CD4-positive, alpha-beta memory T cell (primary cell): ENCODE measurements around the gene PRXL2A. TPM values are rescaled to one million over a fixed set of nuclear protein-coding genes. Genes with fewer than 3 reads are reported as not detected.

Experiments
- CTCF ChIA-PET: fragments of 350-600 bp; sonication (Branson Sonifier 250); formaldehyde crosslinking; loops from one replicate; lab custom pipeline; 2021; ENCODE audit warnings: inconsistent platforms; ENCODE audit not compliant: partially characterized antibody; lab: Charles Lee
- POLR2A ChIA-PET: fragments of 350-600 bp; sonication (Branson Sonifier 250); formaldehyde crosslinking; loops from one replicate; lab custom pipeline; 2021; ENCODE audit not compliant: partially characterized antibody; lab: Charles Lee
- DNase-seq, 5 donors: peaks; one replicate each; pipeline versions ENCODE4 v3.0.0 to v3.0.0-alpha.2; 2020 to 2022; ENCODE audit warnings: mixed read lengths in 1 of 5
- H3K27ac ChIP-seq: one replicate; pipeline ENCODE4 v1.7.0; 2013; ENCODE audit warnings: low read depth, low read length
- H3K27me3 ChIP-seq: 2 replicates; pipeline ENCODE4 v1.7.0; 2013; ENCODE audit warnings: mild to moderate bottlenecking, low read length, moderate library complexity; ENCODE audit not compliant: insufficient read depth
- H3K36me3 ChIP-seq: 2 replicates; pipeline ENCODE4 v1.7.0; 2013; ENCODE audit warnings: mild to moderate bottlenecking, low read length, moderate library complexity; ENCODE audit not compliant: insufficient read depth
- H3K4me1 ChIP-seq: 2 replicates; pipeline ENCODE4 v1.7.0; 2013; ENCODE audit warnings: mild to moderate bottlenecking, low read length, moderate library complexity; ENCODE audit not compliant: insufficient read depth
- H3K4me3 ChIP-seq, 2 donors: one replicate each; pipeline ENCODE4 v1.7.0; 2013; ENCODE audit warnings: low read length in 2 of 2, mild to moderate bottlenecking in 1 of 2
- H3K9me3 ChIP-seq, 2 donors: one replicate each; pipeline ENCODE4 v1.7.0; 2013; ENCODE audit warnings: low read length in 2 of 2, control low read depth in 1 of 2; ENCODE audit not compliant: control insufficient read depth in 1 of 2
- H3K27ac Mint-ChIP-seq, 7 donors: one replicate each; pipeline ENCODE4 v1.8.0; 2020 to 2021; ENCODE audit warnings: mixed read lengths in 7 of 7, mild to moderate bottlenecking in 6 of 7, inconsistent platforms in 3 of 7, moderate library complexity in 3 of 7
- H3K27me3 Mint-ChIP-seq, 2 donors: one replicate each; pipeline ENCODE4 v1.8.0; 2020 to 2021; ENCODE audit warnings: mixed read lengths in 2 of 2
- H3K36me3 Mint-ChIP-seq, 2 donors: one replicate each; pipeline ENCODE4 v1.8.0; 2020 to 2021; ENCODE audit warnings: mixed read lengths in 2 of 2, inconsistent platforms in 1 of 2, mild to moderate bottlenecking in 1 of 2
- H3K4me1 Mint-ChIP-seq, 4 donors: one replicate each; pipeline ENCODE4 v1.8.0; 2020 to 2021; ENCODE audit warnings: mixed read lengths in 4 of 4, mild to moderate bottlenecking in 1 of 4
- H3K4me3 Mint-ChIP-seq, 8 donors: one replicate each; pipeline ENCODE4 v1.8.0; 2020 to 2021; ENCODE audit warnings: mixed read lengths in 8 of 8, mild to moderate bottlenecking in 7 of 8, moderate library complexity in 6 of 8, inconsistent platforms in 3 of 8
- H3K9me3 Mint-ChIP-seq, 8 donors: one replicate each; pipeline ENCODE4 v1.8.0; 2020 to 2021; ENCODE audit warnings: mixed read lengths in 8 of 8, mild to moderate bottlenecking in 5 of 8, inconsistent platforms in 3 of 8, moderate library complexity in 1 of 8
- intact Hi-C: fragments of 100-400 bp; cut with micrococcal nuclease; formaldehyde crosslinking; loops from one replicate; pipeline ENCODE4 v1.15.1; 2023
- polyA plus RNA-seq, 2 donors: library from polyadenylated mRNA; unstranded; fragments of 300-500 nt; fragmentation: Illumina TruSeq; gene quantifications; one replicate each; pipeline ENCODE4 v1.2.3, GENCODE V29; 2021
- total RNA-seq, 2 experiments: library from RNA; stranded (reverse); gene quantifications; one replicate each; pipeline ENCODE4 v1.2.3, GENCODE V29; 2021

Gene PRXL2A
- total and polyA plus RNA-seq, 4 experiments from 2014 or later: 3.6 to 6.0 (median 4.2) TPM

DNA sequence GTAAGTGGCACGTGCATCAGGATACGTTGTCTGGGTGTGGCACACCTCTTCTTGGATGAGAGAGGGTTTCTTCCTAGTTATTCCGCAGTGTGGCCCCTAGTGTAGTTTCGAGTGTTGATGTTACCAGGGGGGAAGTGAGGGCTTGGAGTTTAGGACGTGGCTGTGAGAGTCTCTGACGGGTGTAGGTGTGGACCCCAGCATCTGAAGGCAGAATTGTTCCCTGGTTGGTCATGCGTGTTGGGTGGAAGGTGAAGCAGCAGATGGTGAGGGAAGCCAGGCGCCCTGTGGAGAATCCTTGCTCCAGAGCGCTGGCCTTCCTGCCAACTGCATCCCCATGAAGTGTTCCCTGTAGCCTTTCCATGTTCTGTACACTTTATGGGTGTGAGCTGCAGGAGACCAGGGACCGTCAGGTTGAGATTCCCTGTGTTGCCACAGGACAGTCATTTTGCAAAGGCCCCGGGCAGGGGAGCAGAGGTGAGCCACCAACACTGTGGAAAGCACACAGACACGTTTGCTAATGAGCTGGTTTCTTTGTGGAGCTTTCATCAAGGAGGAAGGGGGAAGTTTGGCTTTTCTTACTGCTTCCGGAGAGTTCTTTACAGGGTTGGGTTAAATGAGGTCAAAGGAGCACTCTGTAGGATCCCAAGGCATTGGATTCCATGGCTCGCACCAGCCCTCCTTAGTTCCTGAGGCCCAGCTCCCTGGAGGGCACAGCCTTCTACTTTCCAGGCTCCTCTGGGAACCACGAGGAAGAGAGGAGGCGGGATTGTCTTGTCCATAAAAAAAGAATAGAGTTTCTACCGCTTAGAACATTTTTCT, 77.8 kb downstream of the PRXL2A start:
- Histone ChIP-seq H3K9me3 (no peaks in the 10 kb centered on the region), H3K27ac (peak overlapping the region; percentile 74), H3K27me3 (no peaks in the 10 kb centered on the region), H3K36me3 (peaks cover 25% of the 10 kb centered on the region), H3K4me1 (peaks cover 100% of the 10 kb centered on the region), H3K4me3 (peak overlapping the region; percentile 43 to 51)
- ChIA-PET CTCF (interaction anchor here (1.3 to 10.8 kb wide), 10 partner anchors 8 to 42 kb away, joined by 3 to 201 read pairs (median 8); no protein-coding TSS in a partner anchor), POLR2A (interaction anchor here (0.7 to 14.7 kb wide), 6 partner anchors 7 to 299 kb away, joined by 4 to 906 read pairs (median 10); partner anchors contain the start of gene TSPAN14)
- Mint-ChIP-seq H3K27ac (peak overlapping the region; percentile 83 to 97 (median 94)), H3K36me3 (peaks cover 43 to 48% of the 10 kb centered on the region in 2 donors), H3K4me1 (peaks cover 83 to 100% (median 91%) of the 10 kb centered on the region in 4 donors), H3K27me3 (no peaks in the 10 kb centered on the region), H3K4me3 (peak overlapping the region; percentile 70 to 93 (median 82)), H3K9me3 (no peaks in the 10 kb centered on the region)
- intact Hi-C loops: loop anchor here (1.0 kb wide), 2 partner anchors 8 to 20 kb away; no protein-coding TSS in a partner anchor
- DNase-seq: peak in 2 of 5 donors; percentile 43 to 60

Other genes with a start within 250 kb of the PRXL2A start
- gene ANXA11, start 203.0 kb upstream of the PRXL2A start, total RNA-seq: 100 to 1,000 TPM; 202 to 211 TPM
- 100 to 1,000 TPM; 173 to 342 TPM for gene ANXA11, start 203.0 kb upstream of the PRXL2A start, polyA plus RNA-seq
- gene MAT1A, start 118.9 kb upstream of the PRXL2A start, total RNA-seq: not detected
- gene MAT1A, start 118.9 kb upstream of the PRXL2A start, polyA plus RNA-seq: not detected
- gene DYDC1, start 51.8 kb upstream of the PRXL2A start, total RNA-seq: not detected
- gene DYDC1, start 51.8 kb upstream of the PRXL2A start, polyA plus RNA-seq: not detected
- not detected for gene DYDC2, start 51.8 kb upstream of the PRXL2A start, total RNA-seq
- not detected for gene DYDC2, start 51.8 kb upstream of the PRXL2A start, polyA plus RNA-seq
- 100 to 1,000 TPM; 151 to 153 TPM for gene TSPAN14, start 45.8 kb downstream of the PRXL2A start, total RNA-seq
- 100 to 1,000 TPM; 148 to 246 TPM for gene TSPAN14, start 45.8 kb downstream of the PRXL2A start, polyA plus RNA-seq
- under 1 TPM; 0.17 TPM for gene SH2D4B, start 129.4 kb downstream of the PRXL2A start, total RNA-seq
- not detected for gene SH2D4B, start 129.4 kb downstream of the PRXL2A start, polyA plus RNA-seq